OCI-LY3 (cell line): Measurements from ENCODE around the gene RXRA.

ENCODE experiments used
- H2AFZ ChIP-seq: fragments of 200-600, 300-600 bp; shearing (Covaris generic); 2 replicates; pipeline ENCODE4 v1.6.0; 2014; ENCODE audit warnings: antibody characterized with exemption, low read depth, low read length
- H3K27ac ChIP-seq: fragments of 200-600, 300-600 bp; sonication (generic); 2 replicates; pipeline ENCODE4 v1.5.1; 2014; ENCODE audit warnings: mild to moderate bottlenecking, low read length, moderate library complexity, mixed read lengths
- H3K27me3 ChIP-seq: fragments of 200-600, 300-600 bp; sonication (generic); 2 replicates; pipeline ENCODE4 v1.6.1; 2014; ENCODE audit warnings: low read depth, low read length, mixed read lengths
- H3K36me3 ChIP-seq: fragments of 200-600, 300-600 bp; sonication (generic); replicated peaks from 2 replicates; pipeline ENCODE3; 2014; ENCODE audit warnings: low read depth, low read length, mixed read lengths
- H3K4me1 ChIP-seq: fragments of 300-600, 200-600 bp; sonication (generic); 2 replicates; pipeline ENCODE4 v1.6.1; 2014; ENCODE audit warnings: low read length, mixed read lengths
- H3K4me2 ChIP-seq: fragments of 200-600, 300-600 bp; sonication (generic); 2 replicates; pipeline ENCODE4 v1.6.1; 2014; ENCODE audit warnings: low read length, mixed read lengths
- H3K4me3 ChIP-seq: fragments of 300-600, 200-600 bp; sonication (generic); 2 replicates; pipeline ENCODE4 v1.5.1; 2014; ENCODE audit warnings: antibody characterized with exemption, mild to moderate bottlenecking, low read length, moderate library complexity
- H3K79me2 ChIP-seq: fragments of 300-600, 200-600 bp; shearing (Covaris generic); 2 replicates; pipeline ENCODE4 v1.6.1; 2014; ENCODE audit warnings: mild to moderate bottlenecking, low read length, mixed read lengths
- H3K9ac ChIP-seq: fragments of 300-600, 200-600 bp; shearing (Covaris generic); 2 replicates; pipeline ENCODE4 v1.6.0; 2014; ENCODE audit warnings: mild to moderate bottlenecking, low read length, moderate library complexity
- H3K9me3 ChIP-seq: fragments of 200-600, 300-600 bp; shearing (Covaris generic); 2 replicates; pipeline ENCODE4 v1.6.1; 2014; ENCODE audit warnings: low read length, mixed read lengths; ENCODE audit not compliant: insufficient read depth
- H4K20me1 ChIP-seq: fragments of 200-600, 300-600 bp; sonication (generic); 2 replicates; pipeline ENCODE4 v1.6.1; 2016; ENCODE audit warnings: low read length, mixed read lengths; ENCODE audit not compliant: insufficient read depth
- CTCF ChIP-seq: fragments of 200-600, 300-600 bp; sonication (generic); IDR thresholded peaks from 2 replicates; pipeline ENCODE4 v1.5.1; 2014; ENCODE audit warnings: antibody characterized with exemption, low read length, low read depth
- EZH2phosphoT487 ChIP-seq: fragments of 200-600 bp; shearing (Covaris generic); IDR thresholded peaks from 2 replicates; pipeline ENCODE4 v1.6.1; 2018; ENCODE audit warnings: antibody characterized with exemption, mixed run types, low read depth

The RXRA gene

GRCh38 chr9:134323741-134324358, 2.4 kb upstream of the RXRA start:
- Histone ChIP-seq H3K4me2 (no peak overlapping the region), H3K9ac (no peak overlapping the region), H3K9me3 (no peaks in the 10 kb centered on the region), H3K36me3 (no peaks in the 10 kb centered on the region), H4K20me1 (peaks cover 17% of the 10 kb centered on the region), H3K4me1 (peaks cover 25% of the 10 kb centered on the region; the same call in 1 of the 2 replicates), H3K79me2 (peaks cover 20% of the 10 kb centered on the region), H3K27ac (no peak overlapping the region), H3K4me3 (no peak overlapping the region), H2AFZ (no peak overlapping the region), H3K27me3 (peaks cover 25% of the 10 kb centered on the region)
- no peak for TF ChIP-seq CTCF
- no peak for TF ChIP-seq EZH2phosphoT487

GRCh38 chr9:134324359-134325095, 1.7 kb upstream of the RXRA start:
- peaks cover 30% of the 10 kb centered on the region for H3K4me1 ChIP-seq
- H3K79me2 ChIP-seq = peaks cover 27% of the 10 kb centered on the region
- H3K9ac ChIP-seq = no peak overlapping the region
- H3K4me2 ChIP-seq = no peak overlapping the region
- H3K4me3 ChIP-seq = no peak overlapping the region
- peaks cover 25% of the 10 kb centered on the region for H3K27me3 ChIP-seq
- H3K27ac ChIP-seq = no peak overlapping the region
- H3K9me3 ChIP-seq = no peaks in the 10 kb centered on the region
- no peak overlapping the region for H2AFZ ChIP-seq
- TF ChIP-seq CTCF (no peak), EZH2phosphoT487 (no peak)
- H3K36me3 ChIP-seq = no peaks in the 10 kb centered on the region
- peaks cover 24% of the 10 kb centered on the region for H4K20me1 ChIP-seq

- Histone ChIP-seq H3K27ac (no peak overlapping the region), H3K9ac (peak overlapping the region; percentile 60)
These were observed 1.0 kb upstream of the RXRA start for GRCh38 chr9:134325096-134325812.

More at GRCh38 chr9:134325096-134325812, 1.0 kb upstream of the RXRA start:
- peaks cover 34% of the 10 kb centered on the region for H3K79me2 ChIP-seq
- peaks cover 31% of the 10 kb centered on the region for H4K20me1 ChIP-seq
- peak overlapping the region; percentile 77 for H3K4me2 ChIP-seq
- TF ChIP-seq CTCF = no peak
- H3K4me1 ChIP-seq = peaks cover 35% of the 10 kb centered on the region
- no peak overlapping the region for H2AFZ ChIP-seq
- no peaks in the 10 kb centered on the region for H3K9me3 ChIP-seq
- peaks cover 25% of the 10 kb centered on the region for H3K27me3 ChIP-seq
- peak overlapping the region; percentile 76 for H3K4me3 ChIP-seq
- no peaks in the 10 kb centered on the region for H3K36me3 ChIP-seq
